ENCODE data around the gene SLC6A6.

The SLC6A6 gene

GRCh38 chr3:14535616-14536015 lies 133.2 kb downstream of the SLC6A6 start:
- no peak for DNase-seq

- no peak for DNase-seq
Measured at GRCh38 chr3:14536055-14536815, 133.8 kb downstream of the SLC6A6 start.

GRCh38 chr3:14536837-14537589 lies 134.6 kb downstream of the SLC6A6 start:
- DNase-seq, result no peak

- DNase-seq, result no peak
Measured at GRCh38 chr3:14537590-14538450, 135.4 kb downstream of the SLC6A6 start.

- DNase-seq, result no peak
Measured at GRCh38 chr3:14538451-14539088, 136.2 kb downstream of the SLC6A6 start.
